SU-DHL-6 (cell line): Measurements from ENCODE around the gene ZBTB44.
"Not testable (repeated sequence)": the region's sequence is repeated elsewhere in the genome, so short reads cannot be mapped to it uniquely, and the experiment has no call there.

ENCODE experiments used
- H2AFZ ChIP-seq: fragments of 200-600 bp; sonication (generic); 2 replicates; pipeline ENCODE4 v1.6.1; 2014; ENCODE audit warnings: low read depth, mild to moderate bottlenecking, moderate library complexity, mixed read lengths, antibody characterized with exemption, low read length; ENCODE audit not compliant: severe bottlenecking
- H3F3A ChIP-seq: fragments of 200-600 bp; shearing (Covaris generic); 2 replicates; pipeline ENCODE4 v1.6.0; 2016; ENCODE audit warnings: antibody characterized with exemption, mild to moderate bottlenecking; ENCODE audit not compliant: insufficient read depth
- H3K27ac ChIP-seq: fragments of 200-600 bp; sonication (generic); 2 replicates; pipeline ENCODE4 v1.5.1; 2016; ENCODE audit warnings: low read depth, mild to moderate bottlenecking, low read length, moderate library complexity, mixed read lengths
- H3K27me3 ChIP-seq: fragments of 200-600 bp; sonication (generic), shearing (Covaris generic); 2 replicates; pipeline ENCODE4 v1.6.0; 2014; ENCODE audit warnings: mild to moderate bottlenecking, low read length
- H3K36me3 ChIP-seq: fragments of 200-600 bp; sonication (generic); 2 replicates; pipeline ENCODE4 v1.6.1; 2014; ENCODE audit warnings: mild to moderate bottlenecking, low read length, mixed read lengths
- H3K4me2 ChIP-seq: fragments of 300-600, 200-600 bp; shearing (Covaris generic), sonication (generic); 2 replicates; pipeline ENCODE4 v1.6.0; 2014; ENCODE audit warnings: low read length, low read depth, mild to moderate bottlenecking; ENCODE audit not compliant: poor library complexity, severe bottlenecking
- H3K4me3 ChIP-seq: fragments of 200-600 bp; sonication (generic); 2 replicates; pipeline ENCODE4 v1.5.1; 2014; ENCODE audit warnings: antibody characterized with exemption, low read length, mild to moderate bottlenecking, mixed read lengths; ENCODE audit not compliant: insufficient read depth, poor library complexity, severe bottlenecking
- H3K79me2 ChIP-seq: fragments of 200-600 bp; sonication (generic); 2 replicates; pipeline ENCODE4 v1.6.1; 2014; ENCODE audit warnings: mild to moderate bottlenecking, low read length, moderate library complexity; ENCODE audit not compliant: insufficient read depth
- H3K9ac ChIP-seq: fragments of 200-600 bp; sonication (generic); 2 replicates; pipeline ENCODE4 v1.7.0; 2014; ENCODE audit warnings: mild to moderate bottlenecking, low read length
- H3K9me2 ChIP-seq: fragments of 200-600 bp; sonication (generic); replicated peaks from 2 replicates; pipeline ENCODE4 v1.6.1; 2014; ENCODE audit warnings: low read length; ENCODE audit not compliant: insufficient read depth
- H3K9me3 ChIP-seq: fragments of 200-600 bp; sonication (generic); 2 replicates; pipeline ENCODE4 v1.6.1; 2014; ENCODE audit warnings: low read length, mixed read lengths; ENCODE audit not compliant: insufficient read depth
- H4K20me1 ChIP-seq: fragments of 200-600 bp; sonication (generic); 2 replicates; pipeline ENCODE4 v1.6.1; 2014; ENCODE audit warnings: low read depth, mild to moderate bottlenecking, antibody characterized with exemption, low read length, moderate library complexity, mixed read lengths
- CTCF ChIP-seq: fragments of 200-600 bp; sonication (generic); IDR thresholded peaks from one replicate; pipeline ENCODE4 v1.5.1; 2017; ENCODE audit warnings: antibody characterized with exemption, mild to moderate bottlenecking, low read length, moderate library complexity; ENCODE audit not compliant: insufficient read depth, poor library complexity, severe bottlenecking
- EZH2phosphoT487 ChIP-seq: fragments of 200-600 bp; sonication (generic), shearing (Covaris generic); conservative IDR thresholded peaks from 2 replicates; pipeline ENCODE4 v1.6.1; 2018; ENCODE audit warnings: mild to moderate bottlenecking, antibody characterized with exemption, low read length, moderate library complexity, mixed read lengths

Gene ZBTB44

GRCh38 chr11:130247319-130247718, 67.4 kb downstream of the ZBTB44 start:
- H3K9me3 ChIP-seq = no peaks in the 10 kb centered on the region
- H3K36me3 ChIP-seq = no peaks in the 10 kb centered on the region
- no peaks in the 10 kb centered on the region for H3K27me3 ChIP-seq
- no peak overlapping the region for H2AFZ ChIP-seq
- TF ChIP-seq CTCF (no peak), EZH2phosphoT487 (no peak)
- H3K79me2 ChIP-seq = no peaks in the 10 kb centered on the region
- H3K9me2 ChIP-seq = no peaks in the 10 kb centered on the region
- H3K4me3 ChIP-seq = no peak overlapping the region
- H3F3A ChIP-seq = no peaks in the 10 kb centered on the region
- no peak overlapping the region for H3K4me2 ChIP-seq
- H4K20me1 ChIP-seq = no peaks in the 10 kb centered on the region
- no peak overlapping the region for H3K9ac ChIP-seq
- H3K27ac ChIP-seq = no peak overlapping the region

- Histone ChIP-seq H4K20me1 (no peaks in the 10 kb centered on the region), H3F3A (no peaks in the 10 kb centered on the region), H2AFZ (no peak overlapping the region), H3K4me2 (no peak overlapping the region), H3K27ac (no peak overlapping the region), H3K79me2 (no peaks in the 10 kb centered on the region), H3K27me3 (no peaks in the 10 kb centered on the region), H3K9ac (no peak overlapping the region), H3K4me3 (no peak overlapping the region), H3K9me2 (no peaks in the 10 kb centered on the region), H3K9me3 (no peaks in the 10 kb centered on the region), H3K36me3 (no peaks in the 10 kb centered on the region)
- no peak for TF ChIP-seq CTCF
- TF ChIP-seq EZH2phosphoT487 = no peak
Measured at GRCh38 chr11:130246738-130247137, 68.0 kb downstream of the ZBTB44 start.

- no peak overlapping the region for H2AFZ ChIP-seq
- H3K4me2 ChIP-seq = no peak overlapping the region
- no peaks in the 10 kb centered on the region for H3K9me3 ChIP-seq
- no peak overlapping the region for H3K27ac ChIP-seq
- no peak overlapping the region for H3K4me3 ChIP-seq
- H3K9ac ChIP-seq = no peak overlapping the region
- TF ChIP-seq EZH2phosphoT487 = no peak
- TF ChIP-seq CTCF = no peak
- H3F3A ChIP-seq = no peaks in the 10 kb centered on the region
- no peaks in the 10 kb centered on the region for H3K9me2 ChIP-seq
- H4K20me1 ChIP-seq = no peaks in the 10 kb centered on the region
- H3K79me2 ChIP-seq = no peaks in the 10 kb centered on the region
- no peaks in the 10 kb centered on the region for H3K36me3 ChIP-seq
- no peaks in the 10 kb centered on the region for H3K27me3 ChIP-seq
Measured at GRCh38 chr11:130246270-130246669, 68.4 kb downstream of the ZBTB44 start.

GRCh38 chr11:130245375-130245774, 69.3 kb downstream of the ZBTB44 start:
- H3K4me2 ChIP-seq, H3F3A ChIP-seq, H3K27ac ChIP-seq, H3K36me3 ChIP-seq, H4K20me1 ChIP-seq, H3K4me3 ChIP-seq, H2AFZ ChIP-seq, H3K9ac ChIP-seq, H3K9me2 ChIP-seq, H3K9me3 ChIP-seq, H3K27me3 ChIP-seq, H3K79me2 ChIP-seq: not testable (repeated sequence)
